Measurements from ENCODE around the gene FHOD3.
"Not testable (repeated sequence)": the region's sequence is repeated elsewhere in the genome, so short reads cannot be mapped to it uniquely, and the experiment has no call there.

FHOD3 gene

DNA sequence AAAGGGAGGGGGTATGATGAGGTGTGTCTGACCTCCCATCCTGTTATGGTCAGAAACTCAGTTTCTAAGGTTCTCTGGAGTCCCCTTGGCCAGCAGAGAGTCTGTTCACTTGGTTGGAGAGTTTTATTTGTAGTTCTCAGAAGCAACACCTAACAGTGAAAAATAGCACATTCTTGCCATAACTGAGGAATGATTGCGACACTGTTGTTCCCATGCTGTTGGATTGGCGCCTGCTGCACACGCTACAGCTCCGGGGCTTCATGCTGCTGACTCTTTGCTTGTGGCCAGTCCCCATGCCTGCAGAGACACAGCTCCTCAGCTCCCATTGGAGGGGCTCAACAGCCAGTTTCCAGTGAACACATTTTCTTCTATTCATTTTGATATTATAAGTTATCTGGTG lies 489.2 kb downstream of the FHOD3 start:
- DNase-seq (ENCODE audit: low read depth in 2 of 2), result no peak

DNA sequence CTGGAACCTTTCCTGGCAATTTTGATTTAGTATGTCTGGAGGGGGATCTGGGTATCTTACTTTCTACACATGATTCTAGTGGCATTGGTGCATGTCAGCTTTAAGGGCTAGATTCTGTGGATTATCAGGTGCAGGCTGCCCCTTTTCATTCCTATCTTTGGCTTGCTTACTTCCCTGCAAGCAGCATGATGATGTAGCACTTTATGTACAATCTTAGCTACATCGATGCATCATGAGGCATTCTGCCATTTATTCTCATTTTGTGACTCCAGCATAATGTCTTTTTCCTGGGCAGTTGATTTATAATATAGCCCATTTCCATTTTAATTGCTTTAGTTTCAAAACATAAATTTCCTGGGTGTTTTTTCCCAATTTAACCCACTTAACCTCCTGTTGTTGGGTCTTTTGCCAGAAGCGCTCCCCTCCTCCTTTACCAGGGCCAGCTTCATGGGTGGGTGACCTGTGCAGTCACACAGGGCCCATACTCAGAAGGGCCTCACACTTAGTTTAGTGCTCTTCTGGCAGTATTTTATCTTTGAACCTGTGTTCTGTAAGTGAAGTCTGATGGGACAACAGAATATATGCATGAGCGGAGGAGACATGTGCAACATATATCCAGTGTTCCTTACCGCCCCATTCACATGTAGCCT lies 495.2 kb downstream of the FHOD3 start:
- no peak for DNase-seq (ENCODE audit: low read depth in 2 of 2)

DNA sequence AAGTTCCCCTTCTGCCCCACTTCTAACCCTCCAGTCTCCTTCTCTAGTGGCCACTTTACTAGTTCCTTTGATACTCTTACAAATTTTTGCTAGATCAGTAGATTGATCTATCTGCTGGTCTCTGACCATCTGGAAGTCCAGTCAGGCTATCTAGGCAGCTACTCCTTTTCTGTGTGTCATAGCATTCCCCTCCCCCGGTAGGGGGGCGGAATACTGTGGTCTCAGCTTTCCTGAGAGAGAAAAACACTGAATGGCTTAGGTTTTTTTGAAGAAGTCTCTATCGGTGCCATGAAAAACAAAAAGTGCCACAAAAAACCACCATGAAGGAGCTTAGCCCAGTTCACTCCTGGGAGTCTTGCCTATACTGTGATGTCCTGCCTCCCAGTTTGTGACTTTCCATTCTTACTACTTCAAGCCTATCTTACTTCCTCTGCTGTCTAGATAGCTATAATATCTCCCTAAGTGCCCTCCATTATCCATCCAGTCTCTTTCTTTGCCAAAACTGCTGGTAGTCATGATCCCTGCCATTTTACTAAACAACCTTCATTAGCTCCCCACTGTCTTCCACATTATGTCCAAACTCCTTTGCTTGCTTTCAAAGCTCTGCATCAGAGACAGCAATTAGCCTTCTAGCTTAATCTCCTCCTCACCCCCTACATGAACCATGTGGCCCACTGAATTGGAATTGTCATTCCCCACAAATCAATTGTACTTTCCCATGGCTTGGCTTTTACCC lies 501.4 kb downstream of the FHOD3 start:
- no peak for DNase-seq (ENCODE audit: low read depth in 2 of 2)

DNA sequence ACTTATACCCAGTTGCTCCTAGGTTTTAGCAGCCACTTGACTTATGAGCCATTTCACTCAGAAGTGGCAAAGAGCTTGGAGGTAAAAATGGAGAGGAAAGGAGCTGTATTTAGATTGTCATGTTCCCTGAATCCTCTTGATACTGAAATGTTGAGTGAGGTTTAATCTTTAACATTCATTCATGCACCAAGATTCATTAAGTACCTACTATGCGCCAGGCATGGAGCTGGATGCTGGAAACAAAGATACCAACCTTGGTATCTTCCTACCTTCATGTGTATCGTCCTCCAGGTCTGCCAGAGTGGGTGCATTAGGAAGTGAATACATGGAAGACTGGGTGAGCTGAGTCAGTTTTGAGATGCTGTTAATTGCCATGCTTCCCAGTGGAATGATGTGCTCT lies 507.6 kb downstream of the FHOD3 start:
- no peak for DNase-seq (ENCODE audit: low read depth in 2 of 2)

DNA sequence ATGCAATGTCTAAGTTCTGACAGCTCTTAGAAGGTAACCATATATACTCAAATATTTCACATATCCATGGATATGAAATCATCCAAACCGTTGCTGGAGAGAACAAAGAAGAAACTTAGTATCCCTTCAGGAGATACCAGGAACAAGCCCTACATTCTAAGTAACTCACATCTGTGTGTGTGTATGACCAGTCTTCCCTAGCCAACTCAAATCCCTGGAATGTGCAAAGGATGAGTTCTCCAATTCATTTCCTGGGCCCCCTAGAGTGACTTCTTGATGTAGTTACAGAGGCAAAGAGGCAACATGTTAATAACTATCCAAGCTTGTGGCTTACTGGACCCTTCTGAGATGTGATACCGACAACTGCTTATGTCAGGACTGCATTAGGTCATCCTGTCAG lies 511.2 kb downstream of the FHOD3 start:
- DNase-seq (ENCODE audit: low read depth in 2 of 2), result no peak

DNA sequence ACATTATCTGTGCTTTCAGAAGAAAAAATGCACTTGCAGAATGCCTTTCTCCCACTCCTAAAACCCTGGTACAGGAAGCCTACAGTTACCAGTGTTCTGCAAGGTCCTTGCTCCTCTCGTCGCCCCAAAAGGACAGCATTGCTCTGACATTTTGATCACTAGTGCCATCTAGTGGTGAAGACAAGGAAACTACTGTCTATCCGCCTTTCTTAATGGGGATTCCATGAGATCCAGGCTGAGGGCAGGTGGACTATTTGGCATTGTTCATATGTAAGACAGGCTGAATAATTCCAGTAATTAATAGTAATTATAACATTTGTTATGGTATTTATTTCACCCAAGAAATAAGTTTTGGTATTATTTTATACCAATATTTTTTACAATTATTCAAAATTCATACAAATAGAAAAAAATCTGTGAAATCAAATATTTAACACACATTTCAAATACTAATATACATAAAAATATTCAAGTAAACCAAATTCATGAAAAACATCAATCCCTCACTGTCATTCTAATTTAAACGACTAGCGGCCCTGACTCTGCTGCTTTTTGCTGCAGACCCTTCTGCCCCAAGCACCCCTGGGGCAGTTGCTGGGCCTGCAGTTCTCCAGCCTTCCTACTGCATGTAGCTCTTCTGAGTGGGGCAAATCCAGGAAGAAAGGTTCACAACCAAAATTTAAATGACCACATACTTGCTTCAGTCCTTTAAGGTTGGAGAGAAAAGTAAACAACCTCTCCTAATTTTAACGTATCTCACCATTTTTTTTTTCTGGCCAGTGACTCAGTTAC lies 512.3 kb downstream of the FHOD3 start:
- DNase-seq (ENCODE audit: low read depth in 2 of 2), result no peak

DNA sequence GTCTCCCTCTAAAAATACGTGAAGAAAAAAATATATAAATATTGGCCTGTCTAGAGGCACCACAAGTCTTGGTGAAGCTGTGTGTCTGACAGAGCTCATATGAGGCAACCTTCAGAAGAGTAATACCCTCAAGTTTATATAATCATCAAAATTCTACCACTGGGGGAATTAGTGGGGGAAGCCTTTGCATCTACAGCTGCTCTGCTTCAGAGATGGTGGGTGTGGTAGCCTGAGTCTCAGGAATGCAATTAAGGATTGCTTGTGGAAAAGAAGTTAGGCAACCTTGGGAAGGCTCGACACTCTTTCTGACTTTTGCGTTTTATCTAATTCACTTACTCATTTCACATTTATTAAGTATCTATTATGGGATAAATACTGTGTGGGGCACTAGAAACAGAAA lies 513.9 kb downstream of the FHOD3 start:
- DNase-seq (ENCODE audit: low read depth in 2 of 2), result no peak

DNA sequence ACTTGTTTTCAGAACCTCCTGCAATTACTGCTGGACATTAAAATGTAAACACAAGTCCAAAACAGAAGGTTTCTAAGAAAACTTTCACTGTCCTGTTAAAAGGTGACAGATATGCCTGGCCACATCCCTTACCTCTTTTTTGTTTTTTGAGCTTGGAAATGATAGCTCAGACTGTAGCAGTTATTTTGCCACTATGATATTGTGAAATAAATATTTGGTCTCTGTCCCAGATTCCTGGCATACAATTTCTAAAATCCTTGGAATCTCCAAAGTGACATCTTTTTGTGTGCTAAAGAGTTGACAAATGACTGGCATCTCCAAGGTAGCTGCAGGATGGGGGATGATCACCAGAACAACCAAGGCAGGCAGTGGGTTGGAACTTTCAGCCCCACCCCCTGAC lies 514.4 kb downstream of the FHOD3 start:
- no peak for DNase-seq (ENCODE audit: low read depth in 2 of 2)

DNA sequence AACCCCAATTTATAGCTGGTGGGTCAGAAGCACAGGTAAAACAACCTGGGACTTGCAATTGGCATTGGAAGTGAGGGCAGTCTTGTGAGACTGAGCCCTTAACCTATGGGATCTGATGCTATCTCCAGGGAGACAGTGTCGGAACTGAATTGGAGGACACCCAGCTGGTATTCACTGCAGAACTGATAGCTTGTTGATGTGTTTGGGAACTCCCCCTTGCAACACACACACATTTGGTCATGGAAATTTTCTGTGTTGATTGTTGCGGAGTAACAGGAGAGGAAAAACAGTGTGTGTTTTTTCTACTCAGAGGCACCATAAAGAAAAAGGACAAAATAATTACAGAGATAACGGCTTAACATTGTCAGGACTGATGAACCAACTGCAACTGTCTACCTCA lies 515.2 kb downstream of the FHOD3 start:
- DNase-seq (ENCODE audit: low read depth in 2 of 2), result no peak

DNA sequence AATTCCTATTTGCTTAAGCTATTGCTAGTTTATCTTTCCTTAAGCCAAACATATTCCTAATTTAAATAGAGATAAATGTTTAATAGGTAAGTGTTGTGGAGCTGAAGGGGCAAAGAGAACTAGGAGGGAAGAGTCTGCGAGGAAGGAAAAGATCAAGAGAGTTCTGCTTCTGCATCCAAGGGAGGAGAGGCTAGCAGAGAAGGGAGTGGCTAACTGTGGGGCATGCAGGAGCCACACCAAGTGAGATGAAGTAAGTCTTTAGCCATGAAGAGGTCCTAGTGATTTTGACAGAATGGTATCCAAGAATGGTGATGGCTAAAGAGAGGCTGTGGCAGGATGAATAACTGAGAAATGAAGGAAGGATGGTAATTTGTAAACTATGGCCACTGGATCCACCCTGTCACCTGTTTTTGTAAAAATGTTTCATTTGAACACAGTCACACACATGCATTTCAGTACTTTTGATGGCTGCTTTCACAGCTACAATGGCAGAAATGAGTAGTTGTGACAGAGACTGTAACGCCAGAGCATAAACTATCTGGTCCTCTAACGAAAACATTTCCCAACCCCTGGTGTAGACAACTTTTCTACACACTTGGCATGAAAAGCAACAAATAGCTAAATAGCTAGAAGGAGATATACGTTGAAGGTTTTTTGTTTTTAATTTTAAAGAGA lies 515.7 kb downstream of the FHOD3 start:
- no peak for DNase-seq (ENCODE audit: low read depth in 2 of 2)

DNA sequence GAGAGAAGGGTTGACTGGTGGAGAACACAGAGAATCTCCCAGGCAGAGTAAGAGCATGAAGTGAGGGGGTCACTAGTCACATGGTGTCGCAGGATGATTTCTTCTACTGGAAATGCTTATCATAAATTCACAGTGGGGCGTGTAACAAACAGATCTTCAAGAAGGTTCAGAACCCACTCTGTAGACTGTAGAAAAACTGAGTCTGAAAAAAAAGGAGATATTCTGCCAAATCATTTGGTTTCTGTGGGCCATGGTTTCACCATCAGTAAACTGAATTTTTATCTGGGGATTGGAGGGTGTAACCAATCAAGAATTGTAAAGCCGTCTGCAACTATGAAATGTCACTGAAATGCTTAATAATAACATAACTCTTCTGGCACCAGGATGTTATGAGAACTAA lies 516.3 kb downstream of the FHOD3 start:
- DNase-seq (ENCODE audit: low read depth in 2 of 2), result no peak

DNA sequence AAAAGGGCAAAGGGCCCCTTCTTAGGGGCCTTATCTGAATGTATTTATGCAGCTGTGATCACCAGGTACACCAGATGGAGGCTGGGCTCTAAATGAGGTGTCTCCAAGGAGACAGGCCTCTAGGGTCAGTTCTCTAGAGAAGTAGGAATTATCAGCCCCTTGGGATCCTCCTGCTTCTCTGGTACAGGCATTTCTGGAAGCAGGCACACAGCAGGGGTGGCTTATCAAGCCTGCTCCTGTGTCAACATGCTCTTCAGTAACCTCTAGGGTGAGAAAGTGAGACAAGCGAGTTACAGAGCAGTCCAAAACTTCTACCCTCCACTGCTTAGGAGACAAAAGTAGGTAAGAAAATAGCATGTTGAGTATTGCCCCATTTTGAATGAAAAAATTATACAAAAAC lies 517.5 kb downstream of the FHOD3 start:
- no peak for DNase-seq (ENCODE audit: low read depth in 2 of 2)

DNA sequence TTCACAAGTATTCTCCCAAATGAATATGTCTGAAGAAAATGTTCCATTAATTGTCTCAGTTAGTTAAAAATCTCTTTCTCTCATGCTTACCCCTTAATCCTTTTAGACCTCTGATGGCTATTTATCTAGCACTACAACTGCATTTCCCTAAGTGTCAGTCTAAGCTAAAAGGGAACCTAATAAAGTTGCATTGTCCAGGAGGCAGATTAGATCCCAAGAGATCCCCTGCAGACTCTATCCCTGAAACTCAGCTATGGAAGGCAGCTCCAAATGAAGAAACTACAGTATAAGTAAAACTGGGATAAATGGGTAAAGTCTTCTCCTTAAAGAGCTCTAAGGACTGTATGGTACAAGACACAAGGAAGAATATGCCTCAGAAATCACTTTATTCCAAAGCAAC lies 518.6 kb downstream of the FHOD3 start:
- not testable (repeated sequence) for DNase-seq (ENCODE audit: low read depth in 2 of 2)

DNA sequence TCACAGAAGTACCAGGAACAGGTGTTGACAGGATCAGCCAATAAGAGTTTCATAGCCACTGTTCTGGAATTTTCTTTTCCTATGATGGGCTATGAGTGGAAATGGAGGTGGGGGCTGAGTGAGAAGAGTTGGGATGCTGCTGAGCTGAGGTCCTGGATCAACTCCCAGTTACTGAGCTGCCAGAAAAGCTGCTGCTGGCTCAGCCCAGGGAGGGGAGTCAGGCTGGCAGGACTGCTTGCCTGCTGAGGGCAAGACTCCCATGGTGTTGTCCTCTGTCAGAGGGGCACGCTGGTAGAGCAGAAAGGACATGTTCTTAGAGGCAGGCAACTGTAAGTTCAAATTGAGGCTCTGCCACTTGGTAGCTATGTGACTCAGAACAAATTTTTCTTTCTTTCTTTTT lies 519.5 kb downstream of the FHOD3 start:
- no peak for DNase-seq (ENCODE audit: low read depth in 2 of 2)

DNA sequence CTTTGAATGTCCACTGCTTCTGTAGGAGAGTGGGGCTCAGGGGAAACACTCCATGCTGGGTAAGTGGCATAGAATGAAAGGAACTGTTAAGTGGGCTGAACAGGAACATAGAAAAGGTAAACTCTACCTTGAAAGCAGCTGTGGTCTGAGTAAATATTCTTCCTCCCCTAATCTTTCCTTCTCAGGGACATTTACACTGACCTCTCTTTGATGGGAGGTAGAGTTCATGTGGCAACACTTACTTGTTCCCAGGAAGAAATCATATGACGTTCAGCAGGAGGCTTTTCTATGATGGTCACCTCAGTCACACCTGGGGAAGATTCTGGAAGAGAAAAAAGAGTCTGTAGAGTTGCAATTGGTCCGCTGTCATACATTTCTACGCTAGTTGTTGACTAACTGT lies 521.1 kb downstream of the FHOD3 start:
- DNase-seq (ENCODE audit: low read depth in 2 of 2), result no peak

DNA sequence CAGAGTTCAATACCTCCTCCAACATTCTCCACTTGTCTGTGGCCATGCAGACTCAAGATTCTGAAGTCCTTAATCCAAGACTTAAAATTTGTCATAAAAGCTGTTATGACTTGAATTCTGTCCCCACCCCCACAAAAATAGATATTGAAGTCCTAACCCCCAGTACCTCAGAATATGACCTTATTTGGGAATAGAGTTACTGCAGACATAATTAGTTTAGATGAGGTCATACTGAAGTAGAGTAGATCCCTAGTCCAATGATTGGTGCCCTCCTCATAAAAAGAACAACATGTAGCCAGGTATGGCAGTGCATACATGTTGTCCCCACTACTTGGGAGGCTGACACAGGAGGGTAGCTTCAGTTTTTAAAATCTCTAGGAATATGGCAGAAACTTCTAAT lies 522.1 kb downstream of the FHOD3 start:
- DNase-seq (ENCODE audit: low read depth in 2 of 2), result no peak

DNA sequence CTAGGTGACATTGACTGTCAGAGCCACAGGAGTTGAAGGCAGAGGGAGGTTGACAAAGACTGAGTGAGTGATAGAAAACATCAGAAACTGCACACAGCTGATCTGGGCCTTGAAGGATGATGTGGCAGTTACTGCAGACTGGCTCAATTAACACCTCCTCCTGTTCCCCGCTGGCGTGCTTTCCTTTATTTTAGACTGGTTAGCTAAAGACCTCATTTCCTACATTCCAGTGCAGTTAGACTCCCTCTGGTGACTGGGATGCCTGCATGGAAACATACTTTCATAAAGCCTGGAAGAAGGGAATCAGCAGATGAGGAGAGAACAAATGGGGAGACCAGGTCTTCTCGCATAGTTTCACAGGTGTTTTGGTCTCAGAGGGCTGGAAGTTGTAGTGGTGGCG lies 524.2 kb downstream of the FHOD3 start:
- DNase-seq (ENCODE audit: low read depth in 2 of 2), result no peak

DNA sequence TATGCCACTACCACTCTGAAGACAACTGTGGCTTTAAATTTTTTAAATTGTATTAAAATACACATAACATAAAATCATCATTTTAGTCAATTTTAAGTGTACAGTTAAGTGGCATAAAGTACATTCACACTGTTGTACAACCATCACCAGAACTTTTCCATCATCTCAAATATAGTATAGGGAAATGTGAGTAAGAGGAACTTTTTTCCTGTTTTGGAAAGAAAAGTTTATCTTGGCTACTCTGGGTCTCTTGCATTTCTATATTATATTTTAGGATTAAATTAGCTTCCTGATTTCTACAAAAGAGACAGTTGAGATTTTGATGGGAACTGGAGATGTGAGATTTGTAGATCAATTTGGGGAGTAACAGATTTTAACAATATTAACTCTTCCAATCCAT lies 528.0 kb downstream of the FHOD3 start:
- DNase-seq (ENCODE audit: low read depth in 2 of 2), result no peak

DNA sequence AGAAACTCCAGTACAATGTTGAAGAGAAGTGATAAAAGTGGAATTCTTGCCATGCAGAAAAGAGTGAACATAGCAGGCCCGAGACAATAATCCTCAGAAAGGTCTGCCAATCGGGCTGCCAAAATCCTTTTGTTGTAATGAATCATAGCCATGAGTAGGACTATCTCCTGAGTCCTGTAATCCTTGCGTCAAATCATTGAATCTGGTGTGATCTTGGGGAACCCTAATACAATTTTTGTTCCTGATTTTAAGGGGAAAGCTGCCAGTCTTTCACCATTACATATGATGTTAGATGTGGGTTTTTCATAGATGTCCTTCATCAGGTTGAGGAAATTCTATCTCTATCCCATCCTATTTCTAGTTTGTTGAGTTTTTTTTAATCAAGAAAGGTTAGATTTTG lies 529.0 kb downstream of the FHOD3 start:
- no peak for DNase-seq (ENCODE audit: low read depth in 2 of 2)

DNA sequence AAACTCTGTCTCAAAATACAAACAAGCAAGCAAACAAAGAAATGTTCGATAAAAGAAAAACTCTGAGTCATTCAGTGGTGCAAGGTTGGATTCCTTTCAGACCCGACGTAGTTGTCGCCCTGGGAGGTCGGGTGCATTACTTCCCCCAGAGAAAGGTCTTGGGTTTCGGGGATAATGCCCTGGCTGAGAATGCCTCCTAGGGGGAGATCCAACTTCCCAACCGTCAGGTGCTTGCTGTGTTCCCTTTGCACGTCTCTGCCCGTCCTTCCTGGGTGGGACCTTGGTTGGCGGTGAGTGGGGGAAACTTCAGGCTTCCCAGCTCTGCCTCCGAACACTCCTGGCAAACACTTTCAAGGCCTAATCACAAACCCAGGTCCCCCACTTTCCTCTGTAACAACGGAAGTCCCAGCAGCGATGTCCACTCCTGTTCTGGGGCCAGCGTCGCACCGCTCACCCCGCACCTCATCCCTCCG lies 530.7 kb downstream of the FHOD3 start:
- no peak for DNase-seq (ENCODE audit: low read depth in 2 of 2)

DNA sequence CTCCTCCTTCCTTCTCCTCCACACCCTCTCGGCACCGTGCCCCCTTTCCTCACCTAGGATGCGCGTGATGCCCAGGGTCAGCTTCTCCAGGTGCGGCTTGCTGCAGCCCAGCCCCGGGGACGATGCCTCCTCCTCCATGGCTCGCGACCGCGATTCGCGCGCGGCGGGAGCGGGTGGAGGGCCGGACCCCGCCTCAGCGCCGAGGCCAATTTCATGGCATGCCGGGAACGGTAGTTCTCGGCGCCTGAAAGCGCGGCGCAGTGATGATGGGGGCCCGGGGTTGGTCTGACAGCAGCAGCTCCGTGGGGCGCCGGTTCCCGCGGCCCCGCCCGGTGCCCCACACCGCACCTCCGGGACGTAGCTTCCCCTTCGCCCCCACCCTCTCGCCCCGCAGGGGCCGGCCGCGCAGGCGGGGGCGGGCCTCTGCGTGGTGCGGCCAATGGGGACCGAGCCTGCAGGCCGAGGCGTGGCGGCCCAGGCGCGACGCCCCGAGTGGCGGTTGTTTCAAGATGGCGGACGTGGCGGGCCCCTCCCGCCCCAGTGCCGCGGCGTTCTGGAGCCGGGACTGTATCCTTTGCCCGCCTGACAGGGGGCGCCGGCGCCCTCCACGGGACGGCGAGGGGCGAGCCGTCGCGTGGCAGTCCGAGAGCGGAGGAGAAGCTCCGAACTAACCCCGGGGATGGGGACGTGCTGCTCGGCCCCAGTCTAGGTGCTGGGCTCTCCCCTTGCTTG lies 531.3 kb downstream of the FHOD3 start, which contains the start of the genes KIAA1328 and TPGS2:
Gene KIAA1328 (plus strand): TSS at position 498 of the 732 bp plus-strand sequence. CDS start 12 bp downstream, at position 510.
Gene TPGS2 (minus strand): TSS at position 373 of the 732 bp plus-strand sequence. CDS start 235 bp downstream, at position 138.
- DNase-seq (ENCODE audit: low read depth in 2 of 2), result peak; percentile 61 to 65
